ENCODE results near the gene CTNNA1.

CTNNA1 gene

GRCh38 chr5:138974227-138975063 is 221.2 kb downstream of the CTNNA1 start:
- DNase-seq (ENCODE audit: low spot score): no peak
- no peak for TF ChIP-seq CTCF (IDR thresholded peaks at IDR 0.05; ENCODE audit: borderline replicate concordance, control extremely low read depth, extremely low read depth, insufficient read depth, missing control alignments)

GRCh38 chr5:138975098-138975847 is 222.0 kb downstream of the CTNNA1 start:
- no peak for TF ChIP-seq CTCF (IDR thresholded peaks at IDR 0.05; ENCODE audit: borderline replicate concordance, control extremely low read depth, extremely low read depth, insufficient read depth, missing control alignments)
- in situ Hi-C loops (cut with MboI; ENCODE audit: low sequenced_read_pairs, unreplicated experiment): no loop called here
- peak; percentile 47 for DNase-seq (ENCODE audit: low spot score)

More at GRCh38 chr5:138974227-138975063, 221.2 kb downstream of the CTNNA1 start:
- in situ Hi-C loops (cut with MboI; ENCODE audit: low sequenced_read_pairs, unreplicated experiment): no loop called here

- in situ Hi-C loops (cut with MboI; ENCODE audit: low sequenced_read_pairs, unreplicated experiment): no loop called here
- TF ChIP-seq CTCF (IDR thresholded peaks at IDR 0.05; ENCODE audit: borderline replicate concordance, control extremely low read depth, extremely low read depth, insufficient read depth, missing control alignments): no peak
- no peak for DNase-seq (ENCODE audit: low spot score)
Observed at GRCh38 chr5:138978080-138978479, 224.9 kb downstream of the CTNNA1 start.

GRCh38 chr5:138978581-138978980 is 225.4 kb downstream of the CTNNA1 start:
- no peak for DNase-seq (ENCODE audit: low spot score)
- in situ Hi-C loops (cut with MboI; ENCODE audit: low sequenced_read_pairs, unreplicated experiment): no loop called here
- TF ChIP-seq CTCF (IDR thresholded peaks at IDR 0.05; ENCODE audit: borderline replicate concordance, control extremely low read depth, extremely low read depth, insufficient read depth, missing control alignments): no peak

GRCh38 chr5:138979684-138980280 is 226.6 kb downstream of the CTNNA1 start:
- DNase-seq (ENCODE audit: low spot score): no peak
- no peak for TF ChIP-seq CTCF (IDR thresholded peaks at IDR 0.05; ENCODE audit: borderline replicate concordance, control extremely low read depth, extremely low read depth, insufficient read depth, missing control alignments)
- in situ Hi-C loops (cut with MboI; ENCODE audit: low sequenced_read_pairs, unreplicated experiment): no loop called here

GRCh38 chr5:138980441-138980840 is 227.2 kb downstream of the CTNNA1 start:
- no peak for TF ChIP-seq CTCF (IDR thresholded peaks at IDR 0.05; ENCODE audit: borderline replicate concordance, control extremely low read depth, extremely low read depth, insufficient read depth, missing control alignments)
- DNase-seq (ENCODE audit: low spot score): no peak
- in situ Hi-C loops (cut with MboI; ENCODE audit: low sequenced_read_pairs, unreplicated experiment): no loop called here

Data from GM13976 (cell line).